Calu3 (cell line): ENCODE measurements around the gene CDH4. TPM values are rescaled to one million over a fixed set of nuclear protein-coding genes. Genes with fewer than 3 reads are reported as not detected.
"Not testable (repeated sequence)": the region's sequence is repeated elsewhere in the genome, so short reads cannot be mapped to it uniquely, and the experiment has no call there.

Experiments
- BruUV-seq: library from RNA; stranded (reverse); fragments of 400-500 nt; replicated peaks from 2 replicates; lab custom pipeline; 2021; lab: Mats Ljungman, UMichigan
- CTCF ChIA-PET: fragments of 300-600 bp; sonication (Branson Sonifier 250); formaldehyde crosslinking; loops from one replicate; lab custom pipeline; 2022; ENCODE audit warnings: antibody characterized with exemption; lab: Charles Lee
- DNase-seq: peaks from one replicate; pipeline ENCODE4 v3.0.0; 2022
- H3K27ac Mint-ChIP-seq: one replicate; pipeline ENCODE4 v1.8.0; 2022; ENCODE audit warnings: mixed read lengths; ENCODE audit not compliant: unreplicated experiment
- H3K27me3 Mint-ChIP-seq: one replicate; pipeline ENCODE4 v1.8.0; 2022; ENCODE audit warnings: mixed read lengths; ENCODE audit not compliant: unreplicated experiment
- H3K36me3 Mint-ChIP-seq: one replicate; pipeline ENCODE4 v1.8.0; 2022; ENCODE audit warnings: mild to moderate bottlenecking, moderate library complexity, mixed read lengths; ENCODE audit not compliant: insufficient read depth, unreplicated experiment
- H3K4me1 Mint-ChIP-seq: one replicate; pipeline ENCODE4 v1.8.0; 2022; ENCODE audit warnings: mild to moderate bottlenecking, low read depth, mixed read lengths; ENCODE audit not compliant: unreplicated experiment
- H3K4me3 Mint-ChIP-seq: one replicate; pipeline ENCODE4 v1.8.0; 2022; ENCODE audit warnings: mild to moderate bottlenecking, low read depth, moderate library complexity, mixed read lengths; ENCODE audit not compliant: unreplicated experiment
- H3K9me3 Mint-ChIP-seq: one replicate; pipeline ENCODE4 v1.8.0; 2022; ENCODE audit warnings: low read depth, mixed read lengths; ENCODE audit not compliant: unreplicated experiment
- intact Hi-C: fragments of 100-400 bp; cut with micrococcal nuclease; formaldehyde crosslinking; loops from one replicate; pipeline ENCODE4 v1.10.0; 2022; ENCODE audit not compliant: unreplicated experiment
- total RNA-seq: library from RNA; stranded (reverse); gene quantifications from 2 replicates; pipeline ENCODE4 v1.2.3, GENCODE V29; 2022
- TF ChIP-seq, protein P1 (sequence below): fragments of 200-600 bp; IDR thresholded peaks from one replicate; pipeline ENCODE4 v1.8.0; 2022; ENCODE audit warnings: antibody characterized with exemption; ENCODE audit not compliant: unreplicated experiment

The CDH4 gene
- total RNA-seq, 1 experiment from 2014 or later: not detected

DNA sequence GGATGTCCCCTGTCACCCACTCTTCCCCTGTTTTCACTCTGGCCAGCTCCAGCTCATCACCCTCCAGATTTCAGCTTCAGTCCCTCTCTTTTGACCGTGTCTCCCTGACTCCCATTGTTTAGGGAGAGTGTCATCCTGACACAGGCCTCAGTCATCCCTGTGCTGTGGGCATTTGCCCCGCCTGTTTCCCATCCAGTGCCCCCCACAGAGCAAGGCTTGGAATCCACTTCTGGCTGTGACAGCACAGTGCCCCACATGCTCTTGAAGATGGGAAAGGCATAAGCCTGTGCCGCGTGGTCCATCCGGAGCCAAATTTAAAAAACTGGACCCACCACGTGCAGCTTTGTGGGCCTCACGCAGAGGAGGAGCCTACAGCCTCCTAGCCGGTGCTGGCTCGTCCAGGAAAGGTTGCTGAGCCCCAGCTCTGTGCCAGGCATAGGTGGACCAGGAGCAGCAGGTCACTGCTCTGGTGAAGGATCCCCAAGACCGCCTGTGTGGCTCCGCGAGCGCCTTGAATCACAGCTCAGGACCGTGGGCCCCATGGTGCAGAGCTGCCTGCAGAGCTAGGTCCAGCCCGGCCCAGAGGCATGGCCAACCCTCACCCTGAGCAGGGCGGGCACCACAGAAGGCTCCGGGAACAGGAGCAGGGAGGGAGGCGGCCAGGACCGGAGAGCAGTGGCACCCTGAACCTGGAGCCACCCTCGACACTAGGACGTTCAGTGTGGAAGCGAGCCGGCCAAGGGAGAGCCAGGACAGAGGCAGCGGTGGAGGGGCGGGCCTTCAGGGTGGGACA lies 172.8 kb downstream of the CDH4 start:
- intact Hi-C loops: no loop called here
- CTCF ChIA-PET: no interaction called here
- peaks cover 8% of the 10 kb centered on the region for H3K9me3 Mint-ChIP-seq
- H3K4me1 Mint-ChIP-seq: no peaks in the 10 kb centered on the region
- H3K27me3 Mint-ChIP-seq: no peaks in the 10 kb centered on the region
- H3K36me3 Mint-ChIP-seq: no peaks in the 10 kb centered on the region
- DNase-seq: no peak
- no TSS peak for BruUV-seq
- H3K27ac Mint-ChIP-seq: no peak overlapping the region
- TF ChIP-seq, protein P1, sequence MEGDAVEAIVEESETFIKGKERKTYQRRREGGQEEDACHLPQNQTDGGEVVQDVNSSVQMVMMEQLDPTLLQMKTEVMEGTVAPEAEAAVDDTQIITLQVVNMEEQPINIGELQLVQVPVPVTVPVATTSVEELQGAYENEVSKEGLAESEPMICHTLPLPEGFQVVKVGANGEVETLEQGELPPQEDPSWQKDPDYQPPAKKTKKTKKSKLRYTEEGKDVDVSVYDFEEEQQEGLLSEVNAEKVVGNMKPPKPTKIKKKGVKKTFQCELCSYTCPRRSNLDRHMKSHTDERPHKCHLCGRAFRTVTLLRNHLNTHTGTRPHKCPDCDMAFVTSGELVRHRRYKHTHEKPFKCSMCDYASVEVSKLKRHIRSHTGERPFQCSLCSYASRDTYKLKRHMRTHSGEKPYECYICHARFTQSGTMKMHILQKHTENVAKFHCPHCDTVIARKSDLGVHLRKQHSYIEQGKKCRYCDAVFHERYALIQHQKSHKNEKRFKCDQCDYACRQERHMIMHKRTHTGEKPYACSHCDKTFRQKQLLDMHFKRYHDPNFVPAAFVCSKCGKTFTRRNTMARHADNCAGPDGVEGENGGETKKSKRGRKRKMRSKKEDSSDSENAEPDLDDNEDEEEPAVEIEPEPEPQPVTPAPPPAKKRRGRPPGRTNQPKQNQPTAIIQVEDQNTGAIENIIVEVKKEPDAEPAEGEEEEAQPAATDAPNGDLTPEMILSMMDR: no peak
- no peak overlapping the region for H3K4me3 Mint-ChIP-seq

DNA sequence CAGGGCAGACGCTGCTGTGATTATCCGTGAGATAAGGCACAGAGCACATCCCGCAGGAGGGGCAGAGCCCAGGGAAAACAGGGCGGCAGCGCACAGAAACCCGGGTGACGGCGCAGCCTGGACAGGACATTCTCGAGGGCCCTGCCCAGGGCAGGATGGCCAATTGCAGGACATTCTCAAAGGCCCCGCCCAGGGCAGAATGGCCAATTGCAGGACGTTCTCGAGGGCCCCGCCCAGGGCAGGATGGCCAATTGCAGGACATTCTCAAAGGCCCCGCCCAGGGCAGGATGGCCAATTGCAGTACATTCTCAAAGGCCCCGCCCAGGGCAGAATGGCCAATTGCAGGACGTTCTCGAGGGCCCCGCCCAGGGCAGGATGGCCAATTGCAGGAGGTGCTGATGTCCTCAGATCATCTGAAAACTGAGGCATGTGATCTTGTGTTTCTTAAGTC lies 173.5 kb downstream of the CDH4 start:
- H3K4me1 Mint-ChIP-seq, H3K27ac Mint-ChIP-seq, H3K36me3 Mint-ChIP-seq, H3K9me3 Mint-ChIP-seq, H3K27me3 Mint-ChIP-seq, intact Hi-C loops, DNase-seq, BruUV-seq, CTCF ChIA-PET, H3K4me3 Mint-ChIP-seq: not testable (repeated sequence)

DNA sequence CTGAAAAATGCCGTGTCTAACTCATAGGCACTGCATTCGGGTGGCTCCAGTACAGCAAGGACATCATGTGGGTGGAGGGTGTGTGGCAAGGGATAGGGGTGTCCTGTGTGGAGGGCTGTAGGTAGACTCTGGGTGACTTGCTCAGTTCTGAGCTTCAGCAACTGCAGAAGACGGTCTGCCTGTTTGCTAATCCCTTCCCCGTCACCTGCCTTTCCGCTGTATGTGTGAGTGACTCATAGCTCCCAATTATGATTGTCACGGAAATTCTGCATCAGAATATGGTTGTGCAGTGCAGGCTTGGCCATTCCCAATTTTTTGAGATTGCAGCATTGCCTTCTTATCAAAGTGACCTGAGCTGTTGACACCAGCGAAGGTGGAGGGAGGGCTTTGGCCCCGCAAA lies 174.3 kb downstream of the CDH4 start:
- intact Hi-C loops: no loop called here
- BruUV-seq: no TSS peak
- no peaks in the 10 kb centered on the region for H3K27me3 Mint-ChIP-seq
- H3K27ac Mint-ChIP-seq: no peak overlapping the region
- no peak for DNase-seq
- TF ChIP-seq, protein P1: no peak
- no peaks in the 10 kb centered on the region for H3K4me1 Mint-ChIP-seq
- CTCF ChIA-PET: no interaction called here
- H3K36me3 Mint-ChIP-seq: peaks cover 5% of the 10 kb centered on the region
- peaks cover 5% of the 10 kb centered on the region for H3K9me3 Mint-ChIP-seq
- no peak overlapping the region for H3K4me3 Mint-ChIP-seq

DNA sequence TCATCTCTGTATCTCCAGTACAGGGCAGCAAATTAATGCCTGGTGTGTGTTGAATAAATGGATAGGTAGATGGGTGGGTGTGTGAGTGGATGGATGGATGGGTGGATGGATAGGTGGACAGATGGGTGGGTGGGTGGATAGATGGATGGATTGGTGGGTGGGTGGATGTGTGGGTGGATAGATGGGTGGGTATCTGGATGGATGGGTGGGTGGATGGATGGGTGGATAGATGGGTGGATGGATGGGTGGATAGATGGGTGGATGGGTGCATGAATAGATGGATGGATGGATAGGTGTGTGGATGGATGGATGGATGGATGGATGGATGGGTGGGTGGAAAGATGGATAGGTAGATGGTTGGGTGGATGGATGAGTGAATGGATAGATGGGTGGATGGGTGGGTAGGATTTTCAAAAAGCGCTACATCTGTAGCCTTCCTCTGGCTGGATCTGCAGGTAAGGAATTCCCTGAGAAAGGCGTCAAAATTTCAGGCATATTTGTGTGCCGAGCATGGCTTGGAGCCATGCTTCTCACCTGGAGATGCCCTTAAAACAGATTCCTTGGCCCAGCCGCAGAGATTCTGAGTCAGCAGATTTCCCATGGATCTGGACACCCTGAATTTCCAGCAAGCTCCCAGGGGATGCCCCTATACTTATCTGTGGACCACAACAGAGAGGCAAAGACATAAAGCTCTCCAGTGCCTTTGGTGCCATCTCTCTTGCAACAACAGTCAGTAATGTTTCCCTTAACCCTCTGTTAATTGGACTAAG lies 177.6 kb downstream of the CDH4 start:
- no TSS peak for BruUV-seq
- H3K27ac Mint-ChIP-seq: no peak overlapping the region
- no peaks in the 10 kb centered on the region for H3K4me1 Mint-ChIP-seq
- intact Hi-C loops: no loop called here
- H3K36me3 Mint-ChIP-seq: peaks cover 5% of the 10 kb centered on the region
- peaks cover 5% of the 10 kb centered on the region for H3K9me3 Mint-ChIP-seq
- TF ChIP-seq, protein P1: no peak
- CTCF ChIA-PET: no interaction called here
- no peaks in the 10 kb centered on the region for H3K27me3 Mint-ChIP-seq
- DNase-seq: no peak
- no peak overlapping the region for H3K4me3 Mint-ChIP-seq
